B cell (primary cell): Measurements from ENCODE around the gene ELAPOR1. TPM values are rescaled to one million over a fixed set of nuclear protein-coding genes. Genes with fewer than 3 reads are reported as not detected.
A peak's percentile ranks its signal among the peaks of the same experiment; 100 is the strongest.

ENCODE experiments used
- ATAC-seq: fragments of 200-7000 bp; cut with Tn5 transposase; one replicate; pipeline ENCODE4 v1.10.0; 2021; ENCODE audit warnings: low read depth, mild to moderate bottlenecking, moderate number of reproducible peaks, moderate library complexity
- CTCF ChIA-PET: fragments of 350-600 bp; sonication (Branson Sonifier 250); formaldehyde crosslinking; loops from one replicate; lab custom pipeline; 2021; ENCODE audit warnings: antibody characterized with exemption, inconsistent platforms; lab: Charles Lee
- POLR2A ChIA-PET: fragments of 350-600 bp; sonication (Branson Sonifier 250); formaldehyde crosslinking; loops from one replicate; lab custom pipeline; 2021; ENCODE audit warnings: antibody characterized with exemption; lab: Charles Lee
- DNase-seq: peaks from one replicate; pipeline ENCODE4 v3.0.0; 2013
- H2AFZ ChIP-seq: 2 replicates; pipeline ENCODE4 v1.6.1; 2012; ENCODE audit warnings: mild to moderate bottlenecking, low read depth, low read length; ENCODE audit not compliant: insufficient read depth, poor library complexity, severe bottlenecking
- H3K27ac ChIP-seq, 2 donors: 1 replicate in 1 of 2; 2 replicates in 1 of 2; pipeline ENCODE4 v1.5.1; 2012 to 2013; ENCODE audit warnings: low read length in 2 of 2, mild to moderate bottlenecking in 2 of 2, moderate library complexity in 1 of 2
- H3K27me3 ChIP-seq, 4 experiments: fragments of 200-600 bp in 1 of 4; sonication (generic) in 1 of 4; replicated peaks in 1 of 4; 1 replicate in 2 of 4; 2 replicates in 2 of 4; pipeline versions ENCODE4 v1.6.1 to v1.7.0; 2013 to 2016; ENCODE audit warnings: low read length in 3 of 4, mild to moderate bottlenecking in 2 of 4, mixed read lengths in 1 of 4, moderate library complexity in 1 of 4; ENCODE audit not compliant: insufficient read depth in 4 of 4, control insufficient read depth in 3 of 4; ENCODE audit errors: control extremely low read depth in 1 of 4
- H3K36me3 ChIP-seq, 2 experiments: replicated peaks in 1 of 2; 1 replicate in 1 of 2; 2 replicates in 1 of 2; pipeline versions ENCODE4 v1.6.1 to v1.7.1; 2013; ENCODE audit warnings: low read length in 1 of 2; ENCODE audit not compliant: insufficient read depth in 2 of 2, control insufficient read depth in 1 of 2; ENCODE audit errors: control extremely low read depth in 1 of 2, extremely low read depth in 1 of 2
- H3K4me1 ChIP-seq, 2 donors: fragments of 200-600 bp in 1 of 2; sonication (generic) in 1 of 2; 1 replicate in 1 of 2; 2 replicates in 1 of 2; pipeline versions ENCODE4 v1.5.1 to v1.6.1; 2013 to 2017; ENCODE audit warnings: low read length in 2 of 2; ENCODE audit not compliant: control insufficient read depth in 2 of 2, insufficient read depth in 2 of 2
- H3K4me2 ChIP-seq: replicated peaks from 2 replicates; pipeline ENCODE3; 2012; ENCODE audit warnings: mild to moderate bottlenecking, low read depth, low read length; ENCODE audit not compliant: poor library complexity, severe bottlenecking
- H3K4me3 ChIP-seq, 5 experiments: fragments of 200-600 bp in 1 of 5; sonication (generic) in 1 of 5; 1 replicate in 3 of 5; 2 replicates in 2 of 5; pipeline versions ENCODE4 v1.5.1 to v1.7.0; 2011 to 2016; ENCODE audit warnings: low read length in 4 of 5, mild to moderate bottlenecking in 4 of 5, low read depth in 2 of 5, control low read depth in 1 of 5, moderate library complexity in 1 of 5; ENCODE audit not compliant: insufficient read depth in 1 of 5; ENCODE audit errors: control extremely low read depth in 1 of 5, extremely low read depth in 1 of 5
- H3K79me2 ChIP-seq: fragments of 200-600 bp; sonication (generic); one replicate; pipeline ENCODE4 v1.6.0; 2016; ENCODE audit warnings: low read length; ENCODE audit not compliant: control insufficient read depth, insufficient read depth
- H3K9ac ChIP-seq: fragments of 200-600 bp; sonication (generic); 2 replicates; pipeline ENCODE4 v1.6.1; 2017; ENCODE audit warnings: mild to moderate bottlenecking, low read length, moderate library complexity
- H3K9me3 ChIP-seq, 3 donors: one replicate each; pipeline versions ENCODE4 v1.6.1 to v1.7.1; 2013; ENCODE audit warnings: low read length in 2 of 3; ENCODE audit not compliant: control insufficient read depth in 2 of 3, insufficient read depth in 1 of 3; ENCODE audit errors: control extremely low read depth in 1 of 3
- H4K20me1 ChIP-seq: 2 replicates; pipeline ENCODE4 v1.6.0; 2012; ENCODE audit warnings: mild to moderate bottlenecking, low read length; ENCODE audit not compliant: insufficient read depth, control insufficient read depth, poor library complexity, severe bottlenecking
- H3K27ac Mint-ChIP-seq: one replicate; pipeline ENCODE4 v1.8.0; 2021; ENCODE audit warnings: mixed read lengths
- H3K27me3 Mint-ChIP-seq: one replicate; pipeline ENCODE4 v1.8.0; 2021; ENCODE audit warnings: mixed read lengths
- H3K4me1 Mint-ChIP-seq: one replicate; pipeline ENCODE4 v1.8.0; 2021; ENCODE audit warnings: mixed read lengths
- H3K4me3 Mint-ChIP-seq: one replicate; pipeline ENCODE4 v1.8.0; 2021; ENCODE audit warnings: mixed read lengths
- H3K9me3 Mint-ChIP-seq: one replicate; pipeline ENCODE4 v1.8.0; 2022; ENCODE audit warnings: mixed read lengths; ENCODE audit not compliant: insufficient read depth
- EZH2 ChIP-seq: IDR thresholded peaks from 2 replicates; pipeline ENCODE4 v1.6.1; 2012; ENCODE audit warnings: borderline replicate concordance, low read depth, mild to moderate bottlenecking, moderate library complexity, low read length; ENCODE audit not compliant: insufficient read depth, poor library complexity, severe bottlenecking
- WGBS: methylation state at CpG from one replicate; pipeline ENCODE4 v1.1.5; 2013; ENCODE audit warnings: missing lambda C conversion rate; ENCODE audit not compliant: insufficient coverage; 5-methylcytosine and 5-hydroxymethylcytosine counted together
- intact Hi-C: fragments of 100-400 bp; cut with micrococcal nuclease; formaldehyde crosslinking; loops from one replicate; pipeline ENCODE4 v1.10.0; 2022
- polyA plus RNA-seq: library from polyadenylated mRNA; depleted of rRNA; stranded (reverse); fragments of >200 nt; gene quantifications from 2 replicates; pipeline ENCODE4 v1.2.3, GENCODE V29; 2012
- total RNA-seq, 2 donors: library from RNA; stranded (reverse); fragments of 120-200 nt in 1 of 2; gene quantifications; 1 replicate in 1 of 2; 2 replicates in 1 of 2; pipeline versions ENCODE4 v1.2.3 to v1.2.4, GENCODE V29; 2013 to 2022
- TF ChIP-seq, protein P1 (sequence below): fragments of 200-600 bp; IDR thresholded peaks from one replicate; pipeline ENCODE4 v1.8.0; 2022; ENCODE audit warnings: antibody characterized with exemption, mild to moderate bottlenecking

ELAPOR1 gene
- total and polyA plus RNA-seq, 2 donors (not counting 1 experiment from before 2014, with no cell fraction given): 2.2 to 2.3 TPM

DNA sequence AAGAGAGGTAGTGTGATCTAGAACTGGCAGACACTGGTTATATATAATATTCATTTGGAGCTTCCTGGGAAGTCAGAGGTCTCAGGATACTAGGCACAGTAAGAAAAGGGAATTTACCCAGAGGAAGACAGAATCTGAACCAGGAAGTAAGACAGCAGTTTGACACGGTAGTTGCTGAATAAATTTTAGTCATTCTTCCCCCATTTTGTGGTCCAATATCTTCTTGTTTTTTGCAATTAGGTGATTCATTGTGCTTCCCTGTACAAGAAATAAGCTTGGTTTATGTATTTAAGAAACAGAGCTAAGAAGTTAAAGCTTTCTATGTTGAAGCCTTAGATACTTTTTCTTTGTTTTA lies 22.1 kb upstream of the ELAPOR1 start:
- H3K27me3 ChIP-seq: no peaks in the 10 kb centered on the region
- Mint-ChIP-seq H3K9me3 (no peaks in the 10 kb centered on the region), H3K27me3 (no peaks in the 10 kb centered on the region), H3K27ac (peak overlapping the region; percentile 94), H3K4me1 (peaks cover 33% of the 10 kb centered on the region), H3K4me3 (peak overlapping the region; percentile 92)
- peak overlapping the region; percentile 96 to 98 for H3K27ac ChIP-seq
- peak overlapping the region; percentile 88 to 99 (median 93) for H3K4me3 ChIP-seq
- peaks cover 0 to 17% (median 0%) of the 10 kb centered on the region in 3 donors for H3K9me3 ChIP-seq
- peak overlapping the region; percentile 99 for H3K4me2 ChIP-seq
- peak overlapping the region; percentile 91 for H2AFZ ChIP-seq
- no peak for TF ChIP-seq EZH2
- TF ChIP-seq, protein P1, sequence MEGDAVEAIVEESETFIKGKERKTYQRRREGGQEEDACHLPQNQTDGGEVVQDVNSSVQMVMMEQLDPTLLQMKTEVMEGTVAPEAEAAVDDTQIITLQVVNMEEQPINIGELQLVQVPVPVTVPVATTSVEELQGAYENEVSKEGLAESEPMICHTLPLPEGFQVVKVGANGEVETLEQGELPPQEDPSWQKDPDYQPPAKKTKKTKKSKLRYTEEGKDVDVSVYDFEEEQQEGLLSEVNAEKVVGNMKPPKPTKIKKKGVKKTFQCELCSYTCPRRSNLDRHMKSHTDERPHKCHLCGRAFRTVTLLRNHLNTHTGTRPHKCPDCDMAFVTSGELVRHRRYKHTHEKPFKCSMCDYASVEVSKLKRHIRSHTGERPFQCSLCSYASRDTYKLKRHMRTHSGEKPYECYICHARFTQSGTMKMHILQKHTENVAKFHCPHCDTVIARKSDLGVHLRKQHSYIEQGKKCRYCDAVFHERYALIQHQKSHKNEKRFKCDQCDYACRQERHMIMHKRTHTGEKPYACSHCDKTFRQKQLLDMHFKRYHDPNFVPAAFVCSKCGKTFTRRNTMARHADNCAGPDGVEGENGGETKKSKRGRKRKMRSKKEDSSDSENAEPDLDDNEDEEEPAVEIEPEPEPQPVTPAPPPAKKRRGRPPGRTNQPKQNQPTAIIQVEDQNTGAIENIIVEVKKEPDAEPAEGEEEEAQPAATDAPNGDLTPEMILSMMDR: no peak
- ATAC-seq: no peak
- DNase-seq: no peak
- H3K9ac ChIP-seq: peak overlapping the region; percentile 99
- no CpG with 5 or more reads among the region's 1 CpG for WGBS
- ChIA-PET CTCF (interaction anchor here (0.7 to 3.1 kb wide), 4 partner anchors 8 to 705 kb away, joined by 3 to 25 read pairs (median 8); partner anchors contain the start of genes TAF13 and WDR47), POLR2A (interaction anchor here (2.8 kb wide), 1 partner anchor 8 kb away, joined by 38 read pairs; no protein-coding TSS in a partner anchor)
- H3K4me1 ChIP-seq: peaks cover 25 to 28% of the 10 kb centered on the region in 2 donors
- no peaks in the 10 kb centered on the region for H4K20me1 ChIP-seq
- peaks cover 0 to 23% of the 10 kb centered on the region in 2 experiments for H3K36me3 ChIP-seq
- intact Hi-C loops: loop anchor here (2.0 to 10.0 kb wide), 4 partner anchors 129 to 537 kb away; partner anchors contain the start of genes CLCC1, GPSM2 and STXBP3
- peaks cover 43% of the 10 kb centered on the region for H3K79me2 ChIP-seq

DNA sequence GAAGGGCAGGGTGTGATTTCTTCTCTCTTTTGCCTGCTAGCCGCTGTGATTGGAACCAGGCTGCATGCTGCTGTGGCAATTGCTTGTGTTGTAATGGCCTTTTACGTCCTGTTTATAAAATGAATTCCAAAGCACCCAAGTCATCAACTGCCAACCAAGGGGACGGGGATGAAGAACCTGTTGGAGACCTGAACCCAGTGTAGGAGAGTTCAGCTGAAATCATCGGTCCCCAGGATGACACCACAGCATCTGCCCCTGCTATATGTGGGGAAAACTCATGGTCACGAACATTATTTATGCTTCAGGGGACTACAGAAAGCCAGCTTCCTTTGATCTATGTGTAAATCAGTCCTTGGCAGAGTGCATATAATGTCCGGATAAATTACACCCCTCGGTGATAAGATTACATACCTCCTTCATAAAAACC lies 19.5 kb upstream of the ELAPOR1 start:
- 100% methylated on average over 1 of the region's 7 CpGs for WGBS
- Histone ChIP-seq H3K79me2 (peaks cover 58% of the 10 kb centered on the region), H3K27me3 (no peaks in the 10 kb centered on the region), H3K36me3 (peaks cover 0 to 23% of the 10 kb centered on the region in 2 experiments), H3K4me2 (no peak overlapping the region), H3K27ac (no peak overlapping the region), H3K9me3 (peaks cover 0 to 10% (median 0%) of the 10 kb centered on the region in 3 donors), H3K4me3 (no peak overlapping the region), H3K4me1 (peaks cover 25 to 29% of the 10 kb centered on the region in 2 donors), H4K20me1 (no peaks in the 10 kb centered on the region), H2AFZ (no peak overlapping the region), H3K9ac (no peak overlapping the region)
- no peak overlapping the region for H3K27ac Mint-ChIP-seq
- no peak for TF ChIP-seq EZH2
- TF ChIP-seq, protein P1: no peak
- H3K9me3 Mint-ChIP-seq: no peaks in the 10 kb centered on the region
- H3K4me1 Mint-ChIP-seq: peaks cover 31% of the 10 kb centered on the region
- CTCF ChIA-PET: no interaction called here
- ATAC-seq: no peak
- DNase-seq: no peak
- POLR2A ChIA-PET: no interaction called here
- H3K4me3 Mint-ChIP-seq: no peak overlapping the region
- H3K27me3 Mint-ChIP-seq: no peaks in the 10 kb centered on the region
- intact Hi-C loops: loop anchor here (5.0 to 10.0 kb wide), 3 partner anchors 217 to 540 kb away; partner anchors contain the start of genes GPSM2 and STXBP3
